GM19438 (cell line): ENCODE data around the gene ABHD6.
"Not testable (repeated sequence)": the region's sequence is repeated elsewhere in the genome, so short reads cannot be mapped to it uniquely, and the experiment has no call there.

Source experiments
- ATAC-seq: cut with Tn5 transposase; IDR thresholded peaks from one replicate; pipeline ENCODE4 v1.9.1; 2021; ENCODE audit warnings: low read depth; ENCODE audit not compliant: unreplicated experiment

ABHD6 gene

GRCh38 chr3:58237238-58237940 is at the start of gene ABHD6:
Gene ABHD6 (plus strand): TSS chr3:58237792. CDS start chr3:58256587, 18,795 bp downstream.
- peak; percentile 68 for ATAC-seq

DNA sequence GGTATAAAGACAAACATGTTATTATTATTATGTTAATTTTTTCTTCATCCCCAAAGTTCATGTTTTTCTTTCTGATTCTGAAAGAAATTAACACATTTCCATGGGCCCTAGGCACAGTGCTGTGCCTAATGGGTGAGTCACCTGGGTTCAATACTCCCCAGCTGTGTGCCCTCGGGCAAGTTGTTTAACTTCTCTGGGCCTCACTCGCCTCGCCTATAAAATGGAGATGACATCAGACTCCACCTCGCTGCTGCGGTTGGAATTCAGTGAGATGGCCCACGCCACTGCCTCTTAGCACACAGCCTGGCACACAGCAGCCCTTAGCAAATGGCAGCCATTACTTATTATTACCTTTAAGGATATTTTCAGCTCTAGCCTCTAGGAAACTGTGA is 49.4 kb upstream of the ABHD6 start:
- no peak for ATAC-seq

DNA sequence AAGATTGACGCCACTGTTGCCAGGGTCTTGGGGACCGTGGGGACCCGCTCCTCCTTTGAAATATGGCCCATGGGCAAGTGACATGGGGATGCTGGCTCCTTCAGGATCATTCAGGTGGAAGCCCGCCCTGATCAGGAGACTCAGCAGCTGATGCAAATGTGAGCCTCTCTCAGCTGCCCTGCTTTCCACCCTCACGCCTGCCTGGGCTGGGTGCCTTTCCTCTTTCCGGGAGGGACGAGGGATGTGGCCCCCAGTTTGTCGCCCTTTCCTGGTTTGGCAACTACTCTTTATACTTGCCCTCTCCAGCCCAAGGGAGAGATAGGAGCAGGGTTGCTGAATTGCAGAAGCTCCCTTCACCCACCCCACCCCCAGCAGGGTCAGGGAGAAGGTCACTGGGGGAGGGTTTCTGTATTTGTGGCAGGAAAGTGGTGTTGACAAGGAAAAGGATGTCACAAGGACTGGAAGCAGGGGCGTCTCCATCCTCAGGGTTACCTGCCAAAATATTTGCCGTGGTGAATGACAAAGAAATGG is 48.6 kb upstream of the ABHD6 start:
- no peak for ATAC-seq

DNA sequence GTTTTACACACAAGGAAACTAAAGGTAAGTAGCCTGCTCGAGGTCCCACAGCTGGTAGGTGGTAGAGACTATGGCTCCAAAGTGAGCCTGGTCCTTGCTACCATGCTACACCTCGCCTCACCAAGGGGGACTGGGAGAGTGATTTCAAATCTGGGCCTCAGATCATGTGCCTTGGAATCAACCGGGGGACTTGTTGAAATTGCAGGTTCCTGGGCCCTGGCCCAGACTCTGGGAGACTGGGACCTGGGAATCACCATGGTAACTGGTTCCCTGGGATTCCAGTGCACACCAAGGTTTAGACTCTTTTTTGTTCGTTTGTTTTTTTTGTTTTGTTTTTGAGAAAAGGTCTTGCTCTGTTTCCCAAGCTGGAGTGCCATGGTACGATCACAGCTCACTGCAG is 47.9 kb upstream of the ABHD6 start:
- no peak for ATAC-seq

DNA sequence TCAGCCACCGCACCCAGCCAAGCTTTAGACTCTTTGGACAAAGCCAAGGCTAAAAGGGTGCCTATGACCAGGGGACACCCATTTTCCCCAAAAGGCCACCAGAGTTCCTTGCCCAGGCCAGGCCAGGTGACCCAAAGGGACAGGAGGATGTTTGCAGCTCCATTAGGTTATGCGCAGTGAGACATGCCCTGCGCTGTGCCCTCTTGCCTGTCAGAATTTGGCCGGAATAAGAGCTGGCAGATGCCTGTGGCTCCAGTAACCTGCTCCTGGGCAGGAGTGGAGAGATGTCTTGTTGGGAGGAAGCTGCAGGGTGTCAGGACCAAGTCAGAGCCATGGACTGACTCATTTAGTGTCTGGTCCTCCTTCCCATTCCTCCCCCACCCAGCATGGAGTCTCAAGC is 47.3 kb upstream of the ABHD6 start:
- ATAC-seq, result no peak

GRCh38 chr3:58190882-58191281 is 46.7 kb upstream of the ABHD6 start:
- ATAC-seq, result no peak

DNA sequence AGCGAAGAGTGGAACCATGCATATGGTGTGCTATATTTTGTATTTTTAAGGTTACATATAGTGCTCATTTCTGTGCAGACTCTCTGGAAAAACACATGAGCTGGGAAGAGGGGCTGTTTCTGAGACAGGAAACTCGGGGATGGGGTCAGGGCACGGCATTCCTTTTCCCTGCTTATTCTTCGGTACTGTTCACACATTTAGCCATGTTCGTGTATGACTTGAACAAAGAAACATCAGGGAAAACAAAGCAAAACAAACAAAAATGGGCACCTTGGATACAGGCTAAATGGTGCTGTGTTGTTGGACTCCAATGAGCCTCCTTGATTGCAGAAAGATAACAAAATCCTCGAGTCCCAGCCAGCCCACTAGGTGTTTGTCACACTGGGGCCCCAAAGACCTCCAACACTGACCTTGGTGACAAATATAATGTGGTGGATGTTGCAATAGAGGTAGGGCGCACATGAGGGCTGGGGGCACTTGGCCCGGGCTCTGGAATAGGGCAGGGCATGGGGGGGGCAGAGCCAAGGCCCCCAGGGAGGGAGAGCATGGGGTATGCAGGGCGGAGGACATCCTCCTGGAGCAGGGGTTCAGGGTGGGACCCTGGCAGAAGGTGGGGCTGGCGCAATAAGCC is 46.1 kb upstream of the ABHD6 start:
- no peak for ATAC-seq

- ATAC-seq, result no peak
Observed at GRCh38 chr3:58192069-58192468, 45.5 kb upstream of the ABHD6 start.

GRCh38 chr3:58193682-58194407 is 43.7 kb upstream of the ABHD6 start:
- no peak for ATAC-seq

GRCh38 chr3:58197588-58197987 is 40.0 kb upstream of the ABHD6 start:
- no peak for ATAC-seq

DNA sequence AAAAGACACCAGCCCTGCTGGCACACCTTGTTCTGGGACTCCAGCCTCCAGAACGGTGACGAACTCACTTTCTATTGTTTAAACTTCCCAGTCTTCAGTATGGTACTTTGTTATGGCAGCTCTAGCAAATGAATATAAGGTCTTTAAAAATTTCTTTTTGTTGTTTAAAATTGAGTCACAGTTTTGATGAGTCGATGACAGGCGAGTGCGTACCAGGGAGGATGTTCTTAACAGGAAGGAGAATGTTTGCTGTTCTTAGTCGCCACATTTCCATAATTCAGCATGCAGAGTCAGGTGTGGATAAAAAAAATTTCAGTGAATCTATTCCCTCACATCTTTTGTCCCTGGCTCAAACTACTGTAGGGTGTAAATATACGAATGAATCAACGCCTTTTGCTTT is 39.2 kb upstream of the ABHD6 start:
- ATAC-seq, result no peak

DNA sequence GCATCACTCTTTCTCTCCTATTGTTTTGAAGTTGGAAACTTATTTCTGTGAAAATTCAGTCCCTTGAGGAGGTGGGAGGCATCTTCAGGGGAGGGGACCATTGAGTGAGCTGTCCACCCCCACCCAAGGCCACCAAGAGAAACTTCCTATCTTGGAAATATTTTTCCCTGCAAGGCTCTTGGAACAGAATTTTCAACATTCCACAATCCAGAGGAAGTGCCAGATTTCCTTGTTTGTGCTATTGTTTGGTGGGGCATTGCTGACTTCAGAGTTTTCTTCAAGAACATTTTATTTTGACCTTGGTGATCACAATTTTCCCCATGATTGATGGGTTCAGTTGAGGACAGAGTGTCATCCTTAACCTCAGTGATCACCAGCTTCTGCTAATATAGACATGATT is 38.8 kb upstream of the ABHD6 start:
- no peak for ATAC-seq

- no peak for ATAC-seq
Observed at GRCh38 chr3:58200121-58200709, 37.4 kb upstream of the ABHD6 start.

- ATAC-seq, result no peak
Observed at GRCh38 chr3:58200846-58201355, 36.7 kb upstream of the ABHD6 start.

- not testable (repeated sequence) for ATAC-seq
Observed at GRCh38 chr3:58201451-58201850, 36.1 kb upstream of the ABHD6 start.

GRCh38 chr3:58202917-58203360 is 34.7 kb upstream of the ABHD6 start:
- peak; percentile 74 for ATAC-seq

- ATAC-seq, result no peak
Observed at GRCh38 chr3:58203541-58203940, 34.1 kb upstream of the ABHD6 start.

DNA sequence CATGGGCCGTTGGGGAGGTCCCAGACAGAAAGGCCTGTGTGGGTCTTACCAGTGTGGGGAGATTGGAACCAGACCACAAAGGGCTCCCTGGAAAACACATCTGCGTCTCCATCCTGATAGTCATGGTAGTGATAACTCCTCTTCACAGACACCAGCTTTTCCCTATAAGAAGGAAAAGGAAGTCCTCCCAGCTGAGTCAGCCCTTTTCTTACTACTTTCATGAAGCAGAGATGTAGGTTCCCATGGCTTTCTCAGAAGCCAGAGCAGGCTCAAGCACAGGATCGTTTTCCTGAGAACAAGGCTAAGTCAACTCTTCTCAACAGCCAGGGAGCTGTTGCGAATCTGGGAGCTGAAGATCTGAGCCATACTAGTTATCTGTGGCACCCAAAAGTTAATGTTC is 32.9 kb upstream of the ABHD6 start:
- ATAC-seq, result no peak

GRCh38 chr3:58205981-58206380 is 31.6 kb upstream of the ABHD6 start:
- no peak for ATAC-seq

DNA sequence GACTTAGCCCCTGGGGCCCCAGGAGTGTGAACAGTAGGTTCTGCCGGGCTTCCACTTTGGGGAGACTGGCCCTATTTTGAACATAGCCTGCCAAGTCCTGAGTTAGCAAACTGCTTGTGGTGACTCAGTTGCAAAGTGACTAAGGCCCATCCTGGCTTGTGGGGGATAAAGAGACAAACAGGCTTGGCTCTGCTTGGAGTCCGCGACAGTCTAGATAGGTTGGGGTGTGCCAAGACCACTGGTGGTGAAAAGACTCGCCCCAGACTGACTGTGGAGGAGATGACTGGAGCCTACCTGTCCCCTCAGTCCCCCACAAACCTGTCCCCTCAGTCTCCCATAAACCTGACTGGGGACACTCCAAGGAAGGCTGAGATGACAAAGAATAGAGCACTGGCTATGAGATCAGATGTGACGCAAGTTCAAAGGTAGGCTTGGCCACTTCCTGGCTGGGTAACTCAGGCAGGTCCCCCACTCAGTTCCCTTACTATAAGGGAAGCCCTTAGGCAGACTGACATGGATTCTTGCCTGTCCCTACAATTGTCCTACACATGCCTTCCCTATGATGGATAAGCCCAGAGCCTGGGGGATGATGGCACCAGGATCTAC is 31.1 kb upstream of the ABHD6 start:
- ATAC-seq, result no peak
